ENCODE measurements around the gene TMEM125.

DNA sequence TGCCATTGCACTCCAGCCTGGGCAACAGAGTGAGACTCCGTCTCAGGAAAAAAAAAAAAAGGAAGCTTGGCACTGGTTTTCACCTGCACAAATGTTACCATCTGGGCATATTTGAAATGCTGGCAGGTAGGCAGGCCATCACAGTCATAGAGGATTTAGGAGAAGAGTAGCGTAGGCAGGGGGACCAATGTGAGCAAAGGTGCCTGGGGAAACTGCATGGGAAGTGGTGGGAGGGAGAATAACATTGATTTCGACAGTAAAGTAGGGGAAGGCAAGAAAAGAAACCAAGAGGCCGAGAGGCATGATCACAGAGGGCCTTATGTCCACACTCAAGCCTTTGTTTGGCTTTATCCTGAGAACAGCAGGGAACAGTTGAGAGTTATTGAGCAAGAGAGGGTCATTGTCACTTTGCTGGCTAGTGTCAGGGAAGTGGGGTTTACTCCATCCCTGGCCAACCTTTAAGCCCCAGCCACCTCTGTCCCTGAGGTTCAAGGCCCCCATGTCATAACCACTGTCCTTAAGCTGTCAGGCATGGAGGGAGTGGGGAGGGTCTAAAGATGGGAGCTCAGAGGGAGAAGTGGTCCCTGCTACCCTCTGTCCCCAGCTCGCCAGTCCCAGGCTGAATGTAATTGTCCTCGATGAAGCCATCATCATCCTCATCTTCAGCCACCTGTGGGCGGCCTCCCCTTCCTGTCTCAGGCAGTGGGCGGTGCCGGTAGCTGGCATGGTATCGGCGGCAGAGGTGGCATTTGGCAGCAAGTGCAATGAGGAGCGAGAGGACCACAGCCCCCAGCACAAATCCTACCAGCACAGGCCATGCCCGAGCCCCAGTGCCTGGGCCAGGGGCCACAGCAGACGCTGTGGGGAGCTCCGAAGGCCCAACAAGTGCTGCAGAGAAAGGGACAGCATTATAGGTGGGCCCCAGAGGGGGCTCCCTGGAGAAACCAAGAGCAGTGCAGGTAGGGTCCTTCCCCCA, 12.7 kb downstream of the TMEM125 start:
- TF ChIP-seq POLR2A (IDR thresholded peaks at IDR 0.05), result no peak
- TF ChIP-seq, protein P1, sequence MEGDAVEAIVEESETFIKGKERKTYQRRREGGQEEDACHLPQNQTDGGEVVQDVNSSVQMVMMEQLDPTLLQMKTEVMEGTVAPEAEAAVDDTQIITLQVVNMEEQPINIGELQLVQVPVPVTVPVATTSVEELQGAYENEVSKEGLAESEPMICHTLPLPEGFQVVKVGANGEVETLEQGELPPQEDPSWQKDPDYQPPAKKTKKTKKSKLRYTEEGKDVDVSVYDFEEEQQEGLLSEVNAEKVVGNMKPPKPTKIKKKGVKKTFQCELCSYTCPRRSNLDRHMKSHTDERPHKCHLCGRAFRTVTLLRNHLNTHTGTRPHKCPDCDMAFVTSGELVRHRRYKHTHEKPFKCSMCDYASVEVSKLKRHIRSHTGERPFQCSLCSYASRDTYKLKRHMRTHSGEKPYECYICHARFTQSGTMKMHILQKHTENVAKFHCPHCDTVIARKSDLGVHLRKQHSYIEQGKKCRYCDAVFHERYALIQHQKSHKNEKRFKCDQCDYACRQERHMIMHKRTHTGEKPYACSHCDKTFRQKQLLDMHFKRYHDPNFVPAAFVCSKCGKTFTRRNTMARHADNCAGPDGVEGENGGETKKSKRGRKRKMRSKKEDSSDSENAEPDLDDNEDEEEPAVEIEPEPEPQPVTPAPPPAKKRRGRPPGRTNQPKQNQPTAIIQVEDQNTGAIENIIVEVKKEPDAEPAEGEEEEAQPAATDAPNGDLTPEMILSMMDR (IDR thresholded peaks at IDR 0.05), result no peak

All from testis (tissue), 2 donors.